HT-29 (cell line): ENCODE data around the gene COG4. TPM values are rescaled to one million over a fixed set of nuclear protein-coding genes. Genes with fewer than 3 reads are reported as not detected.
"Not testable (repeated sequence)": the region's sequence is repeated elsewhere in the genome, so short reads cannot be mapped to it uniquely, and the experiment has no call there.

Experiments
- DNase-seq: peaks from one replicate; pipeline ENCODE4 v3.0.0-alpha.2; 2015; ENCODE audit warnings: low spot score
- total RNA-seq: library from RNA; depleted of rRNA; stranded (reverse); fragments of >200 nt; shearing (Covaris generic); gene quantifications from 2 replicates; pipeline ENCODE4 v1.2.3, GENCODE V29; 2014

Gene COG4
- total RNA-seq, 1 experiment from 2014 or later, result 76.6 TPM

DNA sequence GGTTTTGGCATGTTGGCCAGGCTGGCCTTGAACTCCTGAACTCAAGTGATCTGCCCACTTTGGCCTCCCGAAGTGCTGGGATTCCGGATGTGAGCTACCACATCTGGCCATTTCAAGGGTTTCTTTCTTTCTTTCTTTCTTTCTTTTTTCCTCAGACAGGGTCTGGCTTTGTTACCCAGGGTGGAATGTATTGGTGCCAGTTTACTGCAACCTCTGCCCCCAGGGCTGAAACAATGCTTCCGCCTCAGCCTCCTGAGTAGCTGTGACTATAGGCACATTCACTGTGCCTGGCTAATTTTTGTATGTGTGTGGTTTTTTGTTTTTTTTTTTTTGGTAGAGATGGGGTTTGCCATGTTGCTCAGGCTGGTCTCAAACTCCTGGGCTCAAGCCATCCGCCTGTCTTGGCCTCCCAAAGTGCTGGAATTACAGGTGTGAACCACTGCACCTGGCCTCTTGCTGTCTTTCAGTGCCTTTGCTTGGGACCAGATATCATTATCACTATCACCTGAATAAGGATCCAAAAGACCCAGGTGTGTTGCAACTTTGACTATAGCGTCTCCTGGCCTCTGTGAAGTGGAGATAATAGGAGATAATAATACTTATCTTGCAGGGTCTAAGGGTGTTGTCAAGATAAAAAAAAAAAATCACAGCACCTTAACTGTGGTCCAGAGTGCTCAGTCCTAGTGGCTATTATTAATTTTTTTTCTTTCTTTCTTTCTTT, 65.7 kb downstream of the COG4 start:
- DNase-seq, result no peak

DNA sequence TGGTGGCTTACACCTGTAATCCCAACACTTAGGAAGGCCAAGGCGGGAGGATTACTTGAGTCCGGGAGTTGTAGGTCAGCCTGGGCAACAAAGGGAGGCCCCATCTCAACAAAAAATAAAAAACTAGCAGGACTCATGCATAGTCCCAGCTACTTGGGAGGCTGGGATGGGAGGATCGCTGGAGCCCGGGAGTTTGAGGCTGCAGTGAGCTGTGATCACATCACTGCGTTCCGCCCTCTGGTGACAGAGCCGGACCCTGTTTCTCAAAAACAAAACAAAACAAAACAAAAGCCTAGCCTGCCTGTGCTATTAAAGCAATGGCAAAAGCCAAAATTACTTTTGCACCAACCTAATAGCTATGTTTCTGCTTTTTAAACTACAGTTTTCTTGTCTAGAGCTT, 67.4 kb downstream of the COG4 start:
- DNase-seq, result no peak

DNA sequence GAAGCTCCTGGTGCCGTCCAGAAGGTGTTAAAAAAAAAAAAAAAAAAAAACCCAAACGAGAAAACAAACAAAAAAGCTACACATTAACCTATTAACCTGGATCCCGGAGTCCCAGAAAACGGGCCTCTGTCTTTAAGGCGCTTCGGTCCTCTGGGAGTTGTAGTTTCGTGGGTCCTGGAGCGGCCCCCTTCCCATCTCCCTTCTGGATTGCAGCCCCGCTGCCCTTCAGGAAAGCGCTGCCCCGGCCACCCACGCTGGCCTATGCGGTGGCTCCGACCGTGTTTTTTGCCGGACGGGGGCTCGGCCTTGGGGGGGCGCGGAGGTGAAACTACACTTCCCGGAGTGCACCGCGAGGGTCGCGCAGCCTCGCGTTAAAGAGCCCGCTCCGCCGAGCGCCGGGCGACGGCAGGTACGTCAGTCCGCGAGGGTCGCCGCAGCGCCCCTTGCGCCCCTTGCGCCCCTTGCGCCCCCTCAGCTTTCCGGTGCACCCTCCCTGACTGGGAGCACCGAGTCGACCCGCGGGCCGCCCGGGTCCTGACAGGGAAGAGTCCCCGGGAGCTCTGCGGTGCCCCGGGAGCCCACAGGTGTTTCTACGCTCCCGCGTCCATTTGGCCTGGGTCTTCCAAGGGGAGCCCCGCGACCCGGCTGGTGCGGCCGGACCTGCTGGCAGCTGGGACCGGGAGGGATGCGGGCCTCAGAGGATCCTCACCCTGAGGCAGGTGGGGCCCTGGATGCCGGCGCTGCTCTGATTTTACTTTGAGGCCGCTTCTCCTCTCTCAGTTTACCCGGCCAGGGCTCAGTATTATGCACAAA, 68.9 kb downstream of the COG4 start, which contains the start of gene FCSK:
TSS of gene FCSK (plus strand) at position 374 of the 813 bp plus-strand sequence. CDS start 8,596 bp downstream, outside the sequence.
- peak; percentile 74 for DNase-seq

DNA sequence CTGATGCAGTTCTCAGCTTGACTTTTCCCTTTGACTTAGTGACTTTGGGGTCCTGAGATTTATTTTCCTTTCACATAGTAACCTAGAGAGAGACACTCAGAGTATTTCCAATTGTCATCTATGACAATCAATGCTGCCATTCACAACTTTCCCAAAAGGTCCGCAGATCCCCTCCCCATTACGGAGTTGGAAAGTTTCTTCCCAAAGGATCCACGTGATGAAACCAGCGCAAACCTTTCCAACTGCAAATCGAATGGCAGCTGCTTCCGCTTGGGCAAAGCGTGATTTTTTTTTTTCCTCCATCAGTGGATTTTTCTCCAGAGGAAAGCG, 69.5 kb downstream of the COG4 start:
- DNase-seq, result no peak

- no peak for DNase-seq
These were observed 70.0 kb downstream of the COG4 start for GRCh38 chr16:70453117-70453891.

DNA sequence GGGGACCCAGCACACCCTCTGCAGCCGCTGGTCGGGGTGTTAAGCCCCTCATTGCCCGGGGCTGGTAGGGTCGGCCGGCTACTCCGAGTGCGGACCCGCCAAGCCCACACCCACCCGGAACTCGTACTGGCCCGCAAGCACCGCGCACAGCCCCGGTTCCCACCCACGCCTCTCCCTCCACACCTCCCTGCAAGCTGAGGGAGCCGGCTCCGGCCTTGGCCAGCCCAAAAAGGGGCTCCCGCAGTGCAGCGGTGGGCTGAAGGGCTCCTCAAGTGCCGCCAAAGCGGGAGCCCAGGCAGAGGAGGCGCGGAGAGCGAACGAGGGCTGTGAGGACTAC, 72.4 kb downstream of the COG4 start:
- DNase-seq, result not testable (repeated sequence)

- not testable (repeated sequence) for DNase-seq
These were observed 73.0 kb downstream of the COG4 start for GRCh38 chr16:70450142-70451003.

GRCh38 chr16:70448075-70448474, 75.3 kb downstream of the COG4 start:
- DNase-seq, result no peak

DNA sequence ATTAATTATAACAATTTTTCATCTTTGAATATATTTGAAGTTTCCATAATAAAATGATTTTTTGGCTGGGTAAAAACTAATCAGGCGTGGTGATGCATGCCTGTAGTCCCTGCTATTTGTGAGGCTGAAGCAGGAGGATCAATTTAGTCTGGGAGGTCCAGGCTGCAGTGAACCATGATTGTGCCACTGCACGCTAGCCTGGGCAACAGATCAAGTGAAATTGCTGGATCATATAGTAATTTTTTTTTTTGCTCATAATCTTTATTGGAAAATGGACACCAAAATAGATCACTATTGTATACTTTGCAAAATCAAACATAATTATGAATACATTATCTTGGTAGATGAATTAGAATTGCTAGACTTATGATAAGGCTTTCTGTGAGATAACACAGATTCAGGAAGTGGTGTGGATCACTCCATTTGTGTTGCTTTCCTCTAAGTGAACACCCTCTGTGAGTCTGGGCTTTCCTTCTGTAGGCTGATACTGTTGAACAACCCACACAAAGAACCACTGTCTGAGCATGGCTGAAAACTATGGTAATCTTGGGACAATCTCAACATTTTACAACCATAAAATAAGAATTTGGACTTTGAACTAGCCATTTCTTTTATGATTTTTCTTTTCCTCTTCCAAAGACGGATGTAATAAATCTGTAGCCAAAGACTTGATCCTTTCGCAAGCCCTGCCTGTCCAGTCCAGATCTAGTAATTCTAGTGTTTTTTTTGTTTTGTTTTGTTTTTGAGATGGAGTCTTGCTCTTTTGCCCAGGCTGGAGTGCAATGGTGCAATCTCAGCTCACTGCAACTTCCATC, 78.9 kb downstream of the COG4 start:
- DNase-seq, result peak; percentile 86

GRCh38 chr16:70442344-70442743, 81.0 kb downstream of the COG4 start:
- DNase-seq, result no peak

- DNase-seq, result no peak
These were observed 81.9 kb downstream of the COG4 start for GRCh38 chr16:70441406-70441990.

DNA sequence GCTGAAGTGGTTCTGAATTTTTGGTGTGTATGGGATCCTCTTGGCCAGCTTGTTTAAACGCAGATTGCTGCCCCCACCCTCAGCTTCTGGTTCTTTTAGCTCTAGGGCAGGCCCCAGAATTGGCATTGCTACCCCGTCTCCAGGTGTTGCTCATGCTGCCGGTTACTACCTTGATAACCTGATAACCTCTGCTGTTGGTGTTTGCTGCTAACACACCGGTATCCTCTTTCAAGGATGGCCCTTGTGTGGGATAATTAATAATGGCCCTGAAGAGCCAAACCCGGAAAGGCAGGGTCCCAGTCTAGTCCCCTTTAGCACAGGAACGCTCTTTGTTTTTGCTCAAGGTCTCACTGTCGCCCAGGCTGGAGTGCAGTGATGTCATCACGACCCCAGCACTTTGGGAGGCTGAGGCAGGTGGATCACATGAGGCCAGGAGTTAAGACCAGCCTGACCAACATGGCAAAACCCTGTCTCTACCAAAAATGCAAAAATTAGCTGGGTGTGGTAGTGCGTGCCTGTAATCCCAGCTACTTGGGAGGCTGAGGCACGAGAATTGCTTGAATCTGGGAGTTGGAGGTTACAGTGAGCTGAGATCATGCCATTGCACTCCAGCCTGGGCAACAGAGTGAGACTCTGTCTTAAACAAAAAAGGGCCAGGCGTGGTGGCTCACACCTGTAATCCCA, 83.2 kb downstream of the COG4 start:
- DNase-seq, result no peak

GRCh38 chr16:70438969-70439862, 84.1 kb downstream of the COG4 start, which contains the start of gene ST3GAL2:
Gene ST3GAL2 (minus strand): TSS chr16:70439100. CDS start chr16:70398530, 40,570 bp downstream.
- DNase-seq, result peak; percentile 91

DNA sequence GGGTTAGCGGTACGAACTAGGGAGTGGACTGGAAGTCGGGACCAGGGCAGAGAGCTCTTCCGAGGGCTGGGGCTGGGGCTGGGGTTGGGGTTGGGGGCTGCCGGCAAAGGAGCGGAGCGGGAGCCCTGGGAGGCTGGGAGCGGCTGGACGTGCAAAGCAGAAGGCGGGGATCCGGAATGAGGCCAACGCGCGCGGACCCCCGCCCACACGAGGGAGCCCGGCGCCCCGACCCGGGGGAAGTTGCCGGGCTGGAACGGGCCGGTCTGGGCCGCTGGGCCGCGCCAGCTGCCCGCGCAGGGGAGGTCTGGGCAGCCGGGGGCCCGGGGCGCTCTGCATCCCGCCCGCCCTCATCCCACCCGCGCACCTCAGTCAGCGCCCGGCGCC, 84.8 kb downstream of the COG4 start:
- DNase-seq, result no peak

- peak; percentile 26 for DNase-seq
These were observed 85.5 kb downstream of the COG4 start for GRCh38 chr16:70437582-70438557.

DNA sequence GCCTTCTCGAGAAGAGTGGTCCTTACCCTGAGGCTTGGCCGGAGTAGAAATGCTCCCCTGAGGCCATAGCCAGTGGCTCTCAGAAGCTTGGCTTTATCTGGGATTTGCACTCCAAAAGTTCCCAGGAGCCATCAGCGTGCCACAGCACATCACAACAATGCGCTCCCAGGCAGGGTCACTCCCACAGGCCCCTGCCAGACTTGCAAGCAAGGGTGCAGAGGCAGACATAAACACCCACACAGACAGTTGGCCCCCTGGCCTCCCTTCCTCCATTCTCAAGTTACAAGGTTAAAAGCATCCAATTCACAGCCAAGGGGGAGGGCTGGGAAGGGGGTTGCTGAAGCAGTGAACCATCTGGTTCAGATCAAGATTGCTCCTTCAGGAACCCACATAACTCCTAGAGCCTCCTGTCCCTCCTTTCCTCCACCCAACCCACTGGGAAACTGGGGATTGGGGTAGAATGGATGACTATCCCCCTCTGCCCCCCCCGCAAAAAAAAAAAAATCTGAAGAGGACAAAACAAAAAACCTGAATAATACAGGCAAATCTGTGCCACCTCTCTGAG, 86.3 kb downstream of the COG4 start:
- DNase-seq, result no peak
